HuH-7 (cell line): ENCODE data around the gene LDLRAD1.
"Not testable (repeated sequence)": the region's sequence is repeated elsewhere in the genome, so short reads cannot be mapped to it uniquely, and the experiment has no call there.

Experiments used
- DNase-seq: peaks from one replicate; pipeline ENCODE4 v3.0.0; 2011; ENCODE audit warnings: low spot score

LDLRAD1 gene

DNA sequence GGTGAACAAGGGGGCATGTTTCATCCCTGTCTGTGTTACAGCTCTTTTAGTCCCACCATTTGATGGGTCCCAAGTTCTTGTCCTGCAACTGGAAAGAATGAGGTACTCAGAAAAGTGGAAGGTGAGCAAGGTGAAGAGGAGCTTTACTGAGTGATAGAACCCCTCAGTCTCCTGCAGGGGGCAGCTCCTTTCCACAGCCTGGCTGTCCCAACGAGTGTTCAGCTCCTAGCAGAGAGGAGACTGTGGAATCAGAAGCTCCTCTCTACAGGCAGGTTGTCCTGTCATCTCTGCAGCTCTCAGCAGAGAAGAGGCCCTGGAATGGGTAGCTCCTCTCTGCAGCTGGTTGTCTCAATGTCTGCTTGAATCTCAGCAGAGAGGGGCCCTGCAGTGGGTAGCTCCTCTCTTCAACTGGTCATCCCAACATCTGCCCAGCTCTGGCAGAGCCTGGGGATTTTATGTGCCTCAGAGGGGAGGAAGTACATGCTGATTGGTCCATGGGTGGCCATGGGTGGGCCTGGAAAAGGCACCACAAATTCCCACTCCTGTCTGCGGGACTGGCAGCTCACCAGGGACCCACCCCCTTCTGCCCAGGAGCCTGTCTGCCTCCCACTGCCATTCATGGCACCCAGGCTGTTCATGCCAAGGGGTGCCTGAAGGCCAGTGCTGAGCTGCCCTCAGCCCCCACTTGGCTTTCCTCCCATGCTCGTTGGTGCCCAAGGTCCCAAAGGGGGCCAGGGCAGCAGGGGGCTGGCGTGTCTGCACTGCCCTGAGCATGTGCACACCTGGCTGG is 25.7 kb downstream of the LDLRAD1 start:
- DNase-seq, result no peak

DNA sequence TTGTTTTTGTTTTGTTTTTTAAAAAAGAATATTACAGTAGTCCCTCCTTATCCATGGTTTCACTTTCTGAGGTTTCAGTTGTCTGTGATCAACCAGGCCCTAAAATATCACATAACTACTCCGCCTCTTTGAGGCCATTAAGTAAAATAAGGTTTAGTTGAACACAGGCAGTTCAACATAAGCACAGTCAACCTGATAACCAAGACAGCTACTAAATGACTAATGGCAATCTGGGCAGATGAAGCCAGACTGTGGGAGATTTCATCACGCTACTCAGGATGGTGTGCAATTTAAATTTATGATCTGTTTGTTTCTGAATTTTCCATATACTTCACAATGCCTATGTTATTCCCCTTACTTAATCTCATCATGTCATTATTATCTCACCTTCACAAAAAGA is 30.1 kb downstream of the LDLRAD1 start:
- no peak for DNase-seq

DNA sequence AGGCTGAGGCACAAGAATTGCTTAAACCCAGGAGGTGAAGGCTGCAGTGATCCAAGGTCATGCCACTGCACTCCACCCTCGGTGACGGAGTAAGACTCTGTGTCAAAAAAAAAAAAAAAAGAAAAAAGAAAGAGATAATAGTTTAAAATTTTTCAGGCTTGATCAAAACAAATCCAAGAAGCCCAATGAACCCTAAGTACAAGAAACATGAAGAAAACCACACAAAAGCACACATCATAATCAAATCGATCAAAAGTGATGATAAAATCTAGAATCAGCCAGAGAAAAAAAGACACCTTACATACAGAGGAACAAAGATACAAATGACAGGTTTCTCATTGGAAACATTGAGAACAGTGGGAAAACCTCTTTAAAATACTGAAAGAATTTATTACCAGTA is 31.5 kb downstream of the LDLRAD1 start:
- no peak for DNase-seq

DNA sequence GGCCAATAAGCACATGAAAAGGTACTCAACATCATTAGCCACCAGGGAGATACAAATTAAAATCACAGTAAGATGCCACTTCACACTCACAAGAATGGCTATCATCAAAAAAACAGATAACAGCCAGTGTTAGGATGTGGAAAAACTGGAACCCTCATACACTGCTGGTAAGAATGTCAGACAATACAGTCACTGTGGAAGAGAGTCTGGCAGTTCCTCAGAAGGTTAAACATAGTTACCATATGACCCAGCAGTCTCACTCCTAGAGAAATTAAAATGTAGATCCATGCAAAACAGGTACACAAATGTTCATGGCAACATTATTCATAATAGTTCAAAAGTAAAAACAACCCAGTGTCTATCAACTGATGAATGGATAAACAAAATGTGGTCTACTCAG is 33.3 kb downstream of the LDLRAD1 start:
- no peak for DNase-seq

DNA sequence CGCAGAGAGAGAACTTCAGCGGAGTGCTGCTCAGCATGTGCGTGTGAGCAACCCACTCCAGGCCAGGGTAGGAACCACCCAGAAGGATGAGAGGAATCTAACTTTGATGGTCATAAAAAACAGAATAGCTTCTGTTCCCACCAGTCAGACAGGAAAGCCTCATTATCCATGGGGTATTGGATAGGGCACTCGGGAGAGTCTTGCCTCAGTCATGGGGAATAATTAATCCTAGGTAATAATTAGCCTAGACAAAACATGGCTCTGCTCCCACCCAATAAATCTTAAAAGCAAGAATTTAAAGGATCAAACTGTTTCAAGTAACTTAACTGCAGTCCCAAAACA is 35.3 kb downstream of the LDLRAD1 start:
- DNase-seq, result no peak

DNA sequence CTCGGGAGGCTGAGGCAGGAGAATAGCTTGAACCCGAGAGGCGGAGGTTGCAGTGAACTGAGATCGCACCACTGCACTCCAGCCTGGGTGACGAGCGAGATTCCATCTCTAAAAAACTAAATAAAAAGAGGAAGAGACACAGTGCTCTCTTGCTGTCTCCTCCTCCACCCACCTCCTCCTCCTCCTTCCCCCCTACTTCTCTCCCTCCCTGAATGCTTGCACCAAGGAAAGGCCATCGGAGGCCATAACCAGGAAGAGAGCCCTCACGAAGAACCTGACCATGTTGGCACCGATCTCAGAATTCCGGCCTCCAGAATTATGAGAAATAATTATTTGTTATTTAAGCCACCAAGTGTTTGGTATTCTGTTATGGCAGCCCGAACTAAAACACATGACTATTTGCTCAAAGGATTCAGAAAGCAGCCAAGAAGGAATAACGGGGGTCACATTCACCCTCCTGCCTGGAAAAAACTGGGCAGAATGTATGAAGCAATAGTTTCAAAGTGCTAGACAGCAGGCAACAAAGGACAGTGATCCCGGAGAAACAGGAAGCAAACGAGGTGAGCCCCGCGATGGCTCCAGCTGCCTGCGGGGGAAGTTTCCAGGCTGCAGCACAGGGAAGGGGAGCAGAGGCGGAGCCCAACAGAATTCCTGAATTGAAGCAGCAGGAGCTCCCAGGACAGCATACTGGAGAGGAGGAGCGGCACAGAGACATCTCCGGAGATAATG is 35.8 kb downstream of the LDLRAD1 start:
- DNase-seq, result peak; percentile 48

DNA sequence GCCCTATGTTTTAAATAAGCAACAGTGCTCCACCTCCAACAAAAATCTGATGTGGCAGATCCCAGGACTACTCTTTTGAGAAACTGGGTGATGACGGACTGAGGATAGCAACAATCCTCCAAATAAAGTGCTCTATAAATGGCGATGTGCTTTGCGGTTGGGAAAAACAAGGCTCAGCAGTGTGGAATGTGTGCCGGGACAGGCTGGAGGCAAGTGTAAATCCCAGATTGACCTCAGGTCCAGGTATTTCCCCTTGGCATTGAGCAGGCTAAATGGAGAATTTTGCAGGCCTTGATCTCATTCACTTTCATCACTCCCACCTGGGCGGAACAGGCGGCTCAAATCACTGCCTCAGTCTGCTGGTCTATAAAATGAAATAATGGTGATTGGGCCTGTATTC is 36.8 kb downstream of the LDLRAD1 start:
- no peak for DNase-seq

DNA sequence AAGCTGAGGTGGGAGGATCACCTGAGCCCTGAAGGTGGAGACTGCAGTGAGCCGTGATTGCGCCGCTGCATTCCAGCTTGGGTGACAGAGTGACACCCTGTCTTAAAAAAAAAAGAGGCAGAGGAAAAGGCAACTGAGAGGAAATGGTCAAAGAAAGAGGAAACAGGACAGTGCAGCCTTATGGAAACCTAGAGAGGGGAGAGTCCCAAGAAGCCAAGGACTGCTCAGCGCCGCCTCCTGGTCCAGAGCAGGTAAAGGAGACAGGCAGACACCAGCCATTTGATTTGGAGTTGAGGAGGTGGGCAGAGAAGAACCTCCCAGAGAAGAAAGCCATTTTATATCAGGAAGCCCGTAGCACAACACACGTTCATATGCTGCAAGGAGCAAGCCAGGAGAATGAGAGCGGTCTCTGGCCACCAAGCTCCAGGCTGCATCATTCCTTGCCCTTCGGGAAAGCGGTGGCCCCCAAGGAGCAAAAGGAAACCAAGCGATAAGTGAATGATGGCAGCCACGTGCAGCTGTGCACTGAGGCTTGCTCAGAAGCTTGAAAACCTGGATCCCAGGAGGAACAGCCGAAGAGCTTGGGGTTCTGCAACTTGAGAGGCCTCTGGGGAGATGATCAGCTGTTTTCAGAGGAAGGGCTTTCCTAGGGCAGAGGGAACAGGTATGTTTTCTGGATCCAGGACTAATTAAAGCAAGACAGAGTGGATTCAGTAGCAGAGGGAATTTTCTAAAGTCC is 38.1 kb downstream of the LDLRAD1 start:
- DNase-seq, result no peak

DNA sequence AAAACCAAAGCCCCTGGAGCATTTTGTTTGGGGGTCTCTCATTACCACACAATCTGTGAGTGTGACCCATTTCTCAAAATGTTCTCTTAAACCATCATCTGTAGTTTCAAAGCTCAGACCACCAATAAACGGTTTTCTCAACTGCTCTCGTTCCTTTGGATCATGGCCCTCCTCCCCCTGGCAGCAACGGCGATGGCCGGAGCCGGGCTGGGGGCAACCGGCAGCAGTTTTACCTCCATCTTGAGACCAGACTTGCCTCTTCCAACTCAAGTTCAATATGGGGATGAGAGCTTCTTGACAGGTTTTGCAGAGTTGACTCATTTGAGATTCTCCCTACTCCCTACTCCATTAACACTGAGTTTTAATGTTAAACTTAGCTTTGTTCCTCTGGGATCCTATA is 42.1 kb downstream of the LDLRAD1 start:
- no peak for DNase-seq

DNA sequence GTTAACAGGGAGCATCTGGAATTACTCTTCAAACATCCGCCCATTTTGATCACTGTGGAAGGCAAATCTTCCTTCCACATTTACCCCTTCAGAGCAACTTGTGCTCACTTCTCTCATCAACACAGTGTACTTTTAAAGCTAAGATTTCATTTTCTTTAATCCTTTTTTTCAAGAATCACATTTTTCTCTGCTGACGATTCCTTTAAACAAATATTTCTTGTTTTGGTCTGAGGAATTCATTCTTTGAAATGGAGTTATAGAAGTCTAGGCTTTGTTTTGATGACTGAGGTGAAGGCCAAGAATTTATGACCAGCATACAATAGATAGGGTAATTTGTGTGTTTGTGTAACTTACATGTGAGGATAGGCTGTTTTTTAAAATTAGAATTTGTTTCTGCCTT is 46.3 kb downstream of the LDLRAD1 start:
- DNase-seq, result no peak

DNA sequence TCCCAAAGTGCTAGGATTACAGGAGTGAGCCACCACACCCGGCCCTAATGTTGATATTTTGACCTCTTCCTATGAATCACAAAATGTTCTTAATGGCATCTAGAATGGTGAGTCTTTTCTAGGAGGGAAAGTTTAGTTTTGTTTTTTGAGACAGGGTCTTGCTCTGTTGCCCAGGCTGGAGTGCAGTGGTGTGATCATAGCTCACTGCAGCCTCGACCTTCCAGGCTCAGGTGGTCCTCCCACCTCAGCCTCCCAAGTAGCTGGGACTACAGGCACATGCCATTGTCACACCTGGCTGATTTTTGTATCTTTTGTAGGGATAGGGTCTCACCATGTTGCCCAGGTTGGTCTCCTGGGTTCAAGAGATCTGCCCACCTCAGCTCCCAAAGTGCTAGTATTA is 48.7 kb downstream of the LDLRAD1 start:
- not testable (repeated sequence) for DNase-seq

DNA sequence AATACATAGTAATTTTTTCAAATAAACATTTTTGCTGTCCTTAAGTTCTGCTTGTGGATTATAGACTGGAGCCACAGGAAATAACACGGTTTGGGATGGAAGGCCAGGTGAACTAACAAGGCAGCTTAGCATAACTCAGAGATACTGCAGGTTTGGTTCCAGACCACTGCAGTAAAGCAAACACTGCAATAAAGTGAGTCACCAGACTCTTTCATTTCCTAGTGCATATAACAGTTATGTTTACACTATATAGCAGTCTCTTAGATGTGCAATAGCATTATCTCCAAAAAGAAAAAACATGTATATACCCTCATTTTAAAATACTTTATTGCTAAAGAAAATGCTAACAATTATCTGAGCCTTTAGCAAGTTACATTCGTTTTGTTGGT is 49.9 kb downstream of the LDLRAD1 start:
- DNase-seq, result no peak

DNA sequence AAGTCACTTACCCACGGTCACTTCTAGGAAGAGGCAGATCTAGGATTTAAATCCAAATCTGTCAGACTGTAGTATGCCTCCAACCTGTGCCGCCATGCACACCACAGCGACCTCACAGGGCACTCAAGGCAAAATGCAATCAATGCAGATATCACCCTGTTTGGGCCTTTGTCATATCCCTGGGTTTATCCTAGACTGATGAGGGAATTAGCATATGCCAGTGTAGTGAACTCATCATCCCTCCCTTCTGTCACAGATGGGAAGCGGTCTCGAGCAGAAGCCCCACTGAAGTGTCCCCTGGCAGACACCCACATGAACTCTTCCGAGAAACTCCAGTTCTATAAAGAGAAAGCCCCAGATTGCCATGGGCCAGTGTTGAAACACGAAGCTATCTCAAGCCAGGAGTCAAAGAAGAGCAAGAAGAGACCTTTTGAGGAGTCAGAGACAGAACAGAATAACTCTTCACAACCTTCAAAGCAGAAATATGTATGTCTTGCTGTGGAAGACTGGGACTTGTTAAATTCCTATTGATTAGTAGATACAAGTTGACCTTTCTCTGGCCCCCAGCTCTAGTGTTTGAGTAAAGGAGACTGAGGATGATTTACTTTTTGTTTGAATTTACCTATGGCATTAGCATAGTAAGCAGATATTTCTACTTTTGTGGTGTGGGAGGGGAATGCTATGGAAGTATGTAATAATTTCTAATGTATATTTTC is 50.4 kb downstream of the LDLRAD1 start:
- DNase-seq, result no peak

DNA sequence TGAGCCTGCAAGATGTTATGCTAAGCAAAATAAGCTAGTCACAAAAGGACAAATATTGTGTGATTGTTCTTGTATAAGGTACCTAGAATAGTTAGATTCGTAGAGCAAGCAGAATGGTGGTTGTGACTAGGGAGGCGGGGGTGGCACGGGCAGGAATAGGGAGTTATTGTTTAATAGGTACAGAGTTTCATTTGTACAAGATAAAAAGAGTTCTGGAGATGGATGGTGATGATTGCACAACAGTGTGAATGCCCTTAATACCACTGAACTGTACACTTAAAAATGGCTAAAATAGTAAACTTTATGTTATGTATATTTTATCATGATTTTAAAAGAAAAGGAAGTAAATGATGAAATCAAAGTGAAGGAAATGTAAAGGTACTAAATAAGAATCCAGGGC is 51.2 kb downstream of the LDLRAD1 start:
- no peak for DNase-seq

DNA sequence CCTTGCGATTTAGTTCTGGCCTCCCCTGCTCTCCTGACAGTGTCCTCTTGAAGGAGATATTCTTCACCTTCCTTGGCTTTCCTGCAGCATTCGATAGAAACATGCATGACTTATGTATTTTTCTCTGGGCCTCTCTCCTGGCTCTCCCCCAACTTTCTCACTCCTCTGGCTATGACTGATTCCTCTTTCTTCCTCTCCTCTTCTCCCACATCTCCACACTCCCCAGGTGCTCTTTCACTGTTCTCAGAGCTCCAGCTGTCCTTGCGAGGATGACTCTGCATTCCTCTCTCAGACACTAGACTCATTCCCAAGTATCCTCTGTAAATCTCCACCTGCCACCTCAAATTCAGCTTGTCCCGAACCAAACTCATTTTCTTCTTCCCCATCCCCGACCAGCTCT is 53.9 kb downstream of the LDLRAD1 start:
- DNase-seq, result no peak

DNA sequence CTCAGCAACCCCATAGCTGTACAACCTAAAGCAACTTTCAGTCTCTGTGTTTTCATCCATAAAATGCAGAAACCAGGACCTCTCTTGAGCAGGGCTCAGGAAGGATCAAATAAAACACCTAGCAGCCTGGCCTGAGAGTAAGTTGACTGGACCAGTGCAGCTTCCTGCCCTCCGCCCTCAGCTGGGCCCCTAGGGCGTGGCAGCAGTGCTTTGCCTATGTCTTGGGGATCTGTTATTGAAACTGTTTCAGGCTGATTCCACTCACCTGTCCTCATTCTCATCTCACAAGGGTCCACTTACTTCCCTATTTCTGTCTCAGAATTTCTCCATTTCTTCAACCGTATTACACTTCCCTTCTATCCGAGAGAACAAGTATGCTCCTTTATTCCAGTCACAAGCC is 54.5 kb downstream of the LDLRAD1 start:
- no peak for DNase-seq

DNA sequence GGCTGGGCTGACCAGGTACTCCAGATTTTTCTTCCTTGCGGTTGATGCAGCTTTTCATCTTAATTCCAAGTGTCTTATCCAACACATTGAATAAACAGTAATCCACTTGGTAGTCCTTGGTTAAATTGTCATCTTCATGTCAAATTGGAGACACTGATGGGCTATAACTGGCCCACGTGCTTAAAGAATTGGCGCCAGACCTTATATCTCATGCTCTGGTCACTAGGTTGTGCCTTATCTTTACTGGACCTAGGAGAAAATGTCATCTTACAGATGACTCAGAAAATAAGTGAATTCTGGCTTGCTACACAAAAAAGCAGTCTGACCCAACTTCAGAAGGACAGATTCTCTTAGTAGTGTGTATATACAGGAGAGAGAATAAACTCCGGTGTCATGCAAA is 55.6 kb downstream of the LDLRAD1 start:
- no peak for DNase-seq

DNA sequence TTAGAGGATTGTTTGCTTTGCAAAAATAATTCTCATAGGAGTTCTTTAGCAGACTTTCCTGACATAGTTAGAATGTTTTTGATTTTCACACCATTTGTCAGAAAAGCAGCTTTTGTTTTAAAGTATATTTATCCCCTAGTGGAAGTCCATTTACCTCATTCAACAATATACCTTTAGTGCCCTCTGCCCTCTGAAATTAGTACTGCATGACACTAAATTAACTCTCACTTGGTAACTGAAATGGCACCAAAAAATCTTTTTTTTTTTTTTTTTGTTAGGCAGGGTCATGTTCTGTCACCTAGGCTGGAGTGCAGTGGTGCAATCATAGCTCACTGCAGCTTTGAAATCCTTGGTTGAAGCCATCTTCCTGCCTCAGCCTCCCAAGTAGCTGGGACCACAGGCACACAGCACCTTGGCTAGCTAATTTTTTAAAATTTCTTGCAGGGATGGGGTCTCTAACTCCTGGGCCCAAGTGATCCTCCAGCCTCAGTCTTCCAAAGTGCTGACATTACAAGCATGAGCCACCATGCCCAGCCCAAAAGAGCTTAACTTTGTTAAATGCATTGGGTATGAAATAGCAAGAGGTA is 58.2 kb downstream of the LDLRAD1 start:
- no peak for DNase-seq
